Adipocyte (in vitro differentiated cells): ENCODE measurements around the gene EFS.

Source experiments
- DNase-seq: peaks from one replicate; pipeline ENCODE4 v3.0.0-alpha.2; 2015; ENCODE audit warnings: low read depth
- H3K27me3 ChIP-seq: replicated peaks from 2 replicates; pipeline ENCODE4 v1.7.0; 2013; ENCODE audit warnings: mild to moderate bottlenecking, low read length, moderate library complexity; ENCODE audit not compliant: control insufficient read depth, insufficient read depth
- H3K36me3 ChIP-seq: 2 replicates; pipeline ENCODE4 v1.7.0; 2013; ENCODE audit warnings: low read length, mild to moderate bottlenecking, moderate library complexity; ENCODE audit not compliant: control insufficient read depth, insufficient read depth, severe bottlenecking
- H3K4me1 ChIP-seq: 2 replicates; pipeline ENCODE4 v1.7.0; 2013; ENCODE audit warnings: mild to moderate bottlenecking, low read length, moderate library complexity; ENCODE audit not compliant: control insufficient read depth, insufficient read depth
- H3K4me3 ChIP-seq: 2 replicates; pipeline ENCODE4 v1.7.0; 2013; ENCODE audit warnings: mild to moderate bottlenecking, low read length, moderate library complexity
- H3K9ac ChIP-seq: 2 replicates; pipeline ENCODE4 v1.7.0; 2013; ENCODE audit warnings: mild to moderate bottlenecking, low read length, moderate library complexity
- H3K9me3 ChIP-seq: 2 replicates; pipeline ENCODE4 v1.7.0; 2013; ENCODE audit warnings: mild to moderate bottlenecking, low read length, moderate library complexity; ENCODE audit not compliant: control insufficient read depth

Gene EFS

GRCh38 chr14:23321572-23322547 lies 43.1 kb downstream of the EFS start:
- Histone ChIP-seq H3K4me3 (peak overlapping the region; percentile 99), H3K36me3 (peaks cover 48% of the 10 kb centered on the region), H3K4me1 (peaks cover 26% of the 10 kb centered on the region), H3K9ac (peak overlapping the region; percentile 98), H3K9me3 (no peaks in the 10 kb centered on the region), H3K27me3 (no peaks in the 10 kb centered on the region)
- peak; percentile 75 for DNase-seq

DNA sequence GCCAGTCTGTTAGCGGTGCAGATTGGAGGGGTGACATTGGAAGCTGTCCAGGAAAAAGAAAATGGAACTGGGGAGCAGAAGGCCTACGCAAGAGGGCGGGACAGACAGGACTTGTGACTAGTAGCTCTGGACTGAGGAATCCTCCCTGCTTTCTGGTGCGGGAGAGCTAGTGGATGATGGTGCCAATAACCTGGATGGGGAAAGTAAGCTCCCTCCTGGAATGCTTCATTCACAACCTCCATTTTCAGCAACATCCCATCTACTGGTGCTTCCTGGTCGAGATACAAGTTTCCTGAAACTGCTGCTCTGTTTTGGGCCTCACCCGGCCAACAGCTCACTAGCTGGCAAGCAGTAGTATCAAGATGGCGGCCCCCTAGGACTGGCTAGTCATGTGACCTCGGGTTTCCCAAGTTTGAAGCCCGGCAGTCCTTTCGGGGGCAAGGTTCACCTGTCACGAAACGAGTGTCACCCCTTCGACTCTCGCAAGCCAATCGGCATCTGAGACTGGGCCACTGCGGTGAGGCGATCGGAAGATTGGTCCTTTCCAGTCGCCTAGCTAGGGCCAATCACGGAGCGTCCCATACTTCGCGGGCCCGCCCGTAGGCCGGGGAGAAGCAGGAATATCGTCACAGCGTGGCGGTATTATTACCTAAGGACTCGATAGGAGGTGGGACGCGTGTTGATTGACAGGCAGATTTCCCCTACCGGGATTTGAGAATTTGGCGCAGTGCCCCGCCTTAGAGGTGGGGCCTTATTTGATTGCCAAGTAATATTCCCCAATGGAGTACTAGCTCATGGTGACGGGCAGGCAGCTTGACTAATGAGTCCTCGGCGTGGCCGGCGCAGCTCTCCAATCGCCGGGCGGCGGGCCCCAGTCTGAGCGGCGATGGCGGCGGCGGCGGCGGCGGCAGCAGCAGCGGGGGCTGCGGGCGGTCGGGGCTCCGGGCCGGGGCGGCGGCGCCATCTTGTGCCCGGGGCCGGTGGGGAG lies 44.1 kb downstream of the EFS start, which contains the start of gene PABPN1:
Gene PABPN1 (plus strand): TSS at position 874 of the 988 bp plus-strand sequence. CDS start 13 bp downstream, at position 887.
- peak; percentile 100 for DNase-seq
- Histone ChIP-seq H3K4me3 (peak within 1 kb of the TSS; percentile 99), H3K9me3 (no peaks in the 10 kb centered on the region), H3K9ac (peak within 1 kb of the TSS; percentile 98), H3K4me1 (peaks cover 26% of the 10 kb centered on the region), H3K36me3 (peaks cover 46% of the 10 kb centered on the region), H3K27me3 (no peaks in the 10 kb centered on the region)

- no peaks in the 10 kb centered on the region for H3K9me3 ChIP-seq
- no peaks in the 10 kb centered on the region for H3K27me3 ChIP-seq
- H3K4me3 ChIP-seq: peak overlapping the region; percentile 66
- H3K9ac ChIP-seq: peak overlapping the region; percentile 67
- DNase-seq: no peak
- peaks cover 44% of the 10 kb centered on the region for H3K36me3 ChIP-seq
- H3K4me1 ChIP-seq: peaks cover 26% of the 10 kb centered on the region
These were observed 45.0 kb downstream of the EFS start for GRCh38 chr14:23319746-23320583.

DNA sequence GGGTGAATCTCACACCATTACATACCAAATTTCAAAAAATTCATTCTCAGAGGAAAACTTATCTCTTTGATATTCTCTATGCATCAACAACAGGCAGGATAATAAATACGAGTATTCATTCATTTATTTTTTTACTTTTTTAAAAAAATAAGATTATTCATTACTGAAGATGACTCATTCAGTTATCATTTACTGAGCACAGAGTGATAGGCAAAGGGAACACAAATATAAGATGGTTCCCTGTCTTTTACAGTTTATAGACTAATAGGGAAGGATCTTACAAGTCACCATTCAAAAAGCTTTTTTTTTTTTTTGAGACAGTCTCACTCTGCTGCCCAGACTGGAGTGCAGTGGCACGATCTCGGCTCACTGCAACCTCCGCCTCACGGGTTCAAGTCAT lies 48.7 kb downstream of the EFS start:
- Histone ChIP-seq H3K4me1 (peaks cover 9% of the 10 kb centered on the region), H3K27me3 (no peaks in the 10 kb centered on the region), H3K9ac (no peak overlapping the region), H3K4me3 (no peak overlapping the region), H3K9me3 (no peaks in the 10 kb centered on the region), H3K36me3 (peaks cover 40% of the 10 kb centered on the region)
- DNase-seq: no peak

DNA sequence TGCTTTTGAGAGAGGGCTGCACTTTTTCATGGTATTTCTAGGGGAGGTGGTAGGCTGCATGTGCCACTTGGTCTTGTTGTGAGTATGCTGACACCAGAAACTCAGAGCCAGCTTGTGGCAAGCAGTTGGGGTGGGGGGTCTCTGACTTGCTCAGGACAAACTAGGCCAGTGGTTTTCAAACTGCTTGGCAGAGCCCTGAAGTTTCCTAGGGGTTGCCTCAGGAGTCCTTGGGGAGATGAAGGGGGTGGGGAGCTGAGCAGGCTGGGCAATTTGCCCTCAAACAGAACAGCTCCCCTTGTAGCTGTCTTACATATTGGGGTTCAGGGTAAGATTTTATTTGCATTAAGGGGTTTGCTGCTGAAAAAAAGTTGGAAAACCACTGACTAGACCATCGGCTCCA lies 54.4 kb downstream of the EFS start:
- H3K36me3 ChIP-seq: peaks cover 55% of the 10 kb centered on the region
- no peaks in the 10 kb centered on the region for H3K27me3 ChIP-seq
- peak overlapping the region; percentile 21 for H3K4me3 ChIP-seq
- no peak for DNase-seq
- H3K9ac ChIP-seq: peak overlapping the region; percentile 9
- peaks cover 46% of the 10 kb centered on the region for H3K4me1 ChIP-seq
- H3K9me3 ChIP-seq: no peaks in the 10 kb centered on the region

GRCh38 chr14:23308721-23309445 lies 56.1 kb downstream of the EFS start:
- H3K9me3 ChIP-seq: no peaks in the 10 kb centered on the region
- no peaks in the 10 kb centered on the region for H3K27me3 ChIP-seq
- H3K36me3 ChIP-seq: peaks cover 47% of the 10 kb centered on the region
- H3K9ac ChIP-seq: peak overlapping the region; percentile 99
- peak overlapping the region; percentile 99 for H3K4me3 ChIP-seq
- peaks cover 47% of the 10 kb centered on the region for H3K4me1 ChIP-seq
- no peak for DNase-seq

DNA sequence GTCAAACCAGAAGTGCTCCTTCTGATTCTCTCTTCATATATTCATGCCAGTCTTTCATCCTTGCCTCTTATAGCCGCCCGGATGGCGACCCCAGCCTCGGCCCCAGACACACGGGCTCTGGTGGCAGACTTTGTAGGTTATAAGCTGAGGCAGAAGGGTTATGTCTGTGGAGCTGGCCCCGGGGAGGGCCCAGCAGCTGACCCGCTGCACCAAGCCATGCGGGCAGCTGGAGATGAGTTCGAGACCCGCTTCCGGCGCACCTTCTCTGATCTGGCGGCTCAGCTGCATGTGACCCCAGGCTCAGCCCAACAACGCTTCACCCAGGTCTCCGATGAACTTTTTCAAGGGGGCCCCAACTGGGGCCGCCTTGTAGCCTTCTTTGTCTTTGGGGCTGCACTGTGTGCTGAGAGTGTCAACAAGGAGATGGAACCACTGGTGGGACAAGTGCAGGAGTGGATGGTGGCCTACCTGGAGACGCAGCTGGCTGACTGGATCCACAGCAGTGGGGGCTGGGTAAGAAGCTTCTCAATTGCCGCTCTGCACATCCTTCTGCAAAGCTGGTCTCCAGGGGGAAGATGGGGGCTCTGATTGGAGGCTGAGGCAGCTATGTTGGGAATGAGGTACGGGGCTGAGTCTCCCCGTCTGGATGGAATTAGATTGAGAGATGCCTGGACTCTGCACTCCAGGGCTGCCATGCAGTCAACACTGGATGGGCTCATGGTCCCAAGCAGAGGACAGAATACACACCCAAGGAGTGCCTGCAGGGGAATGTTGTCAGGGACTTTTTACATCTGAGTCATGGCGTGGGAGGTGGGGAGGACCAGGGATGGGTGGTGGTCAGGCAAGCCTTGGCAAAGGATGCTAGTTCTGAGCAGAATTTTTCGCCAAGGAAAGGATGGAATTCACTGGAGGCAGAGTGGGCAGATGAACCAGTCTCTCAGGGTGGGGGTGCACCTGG lies 57.0 kb downstream of the EFS start:
- no peaks in the 10 kb centered on the region for H3K9me3 ChIP-seq
- H3K9ac ChIP-seq: peak overlapping the region; percentile 99
- peak overlapping the region; percentile 99 for H3K4me3 ChIP-seq

DNA sequence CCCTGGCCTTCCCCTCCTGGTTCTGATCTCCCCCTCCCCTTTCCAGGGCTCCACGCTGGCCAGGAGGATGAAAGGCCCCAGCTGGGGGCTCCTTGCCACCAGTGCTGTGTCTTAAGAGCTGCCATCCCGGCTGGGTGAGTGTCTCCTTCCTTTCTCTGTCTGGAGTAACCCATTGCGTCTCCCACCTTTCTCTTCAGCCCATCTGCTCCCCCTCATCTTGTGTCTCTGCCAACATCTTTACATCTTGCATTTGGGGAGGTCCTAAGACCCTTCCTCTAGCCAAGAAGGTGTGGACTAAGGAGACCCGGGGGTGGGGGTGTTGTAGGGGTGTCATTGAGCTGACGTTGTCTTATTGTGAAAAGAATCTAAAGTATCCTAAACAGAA lies 57.8 kb downstream of the EFS start:
- peak overlapping the region; percentile 99 for H3K9ac ChIP-seq

More for the DNA sequence above, 57.0 kb downstream of the EFS start:
- Histone ChIP-seq H3K36me3 (peaks cover 47% of the 10 kb centered on the region), H3K27me3 (no peaks in the 10 kb centered on the region), H3K4me1 (peaks cover 47% of the 10 kb centered on the region)
- DNase-seq: no peak

GRCh38 chr14:23306412-23307145 lies 58.4 kb downstream of the EFS start, which contains the start of gene BCL2L2:
Gene BCL2L2 (plus strand): TSS chr14:23306833. CDS start chr14:23307768, 935 bp downstream.
- H3K9ac ChIP-seq: peak within 1 kb of the TSS; percentile 99
- peaks cover 47% of the 10 kb centered on the region for H3K4me1 ChIP-seq
- DNase-seq: peak; percentile 96
- H3K36me3 ChIP-seq: peaks cover 35% of the 10 kb centered on the region
- no peaks in the 10 kb centered on the region for H3K27me3 ChIP-seq
- no peaks in the 10 kb centered on the region for H3K9me3 ChIP-seq
- peak within 1 kb of the TSS; percentile 99 for H3K4me3 ChIP-seq

More for the DNA sequence above, 57.8 kb downstream of the EFS start:
- H3K27me3 ChIP-seq: no peaks in the 10 kb centered on the region
- no peak for DNase-seq
- peak overlapping the region; percentile 99 for H3K4me3 ChIP-seq
- H3K36me3 ChIP-seq: peaks cover 41% of the 10 kb centered on the region
- H3K9me3 ChIP-seq: no peaks in the 10 kb centered on the region
- peaks cover 47% of the 10 kb centered on the region for H3K4me1 ChIP-seq
